GM15510 (cell line): ENCODE data around the gene LRRC4C.

Experiments used
- POLR2A ChIP-seq: IDR thresholded peaks from 3 replicates; pipeline ENCODE4 v1.6.1; 2011; ENCODE audit warnings: borderline replicate concordance; ENCODE audit not compliant: insufficient read length; ENCODE audit errors: extremely low read depth

LRRC4C gene

GRCh38 chr11:40179541-40179940 lies 1279.9 kb downstream of the LRRC4C start:
- TF ChIP-seq POLR2A, result no peak

- TF ChIP-seq POLR2A, result no peak
These were observed 1281.0 kb downstream of the LRRC4C start for GRCh38 chr11:40178470-40178869.

GRCh38 chr11:40175980-40176379 lies 1283.5 kb downstream of the LRRC4C start:
- no peak for TF ChIP-seq POLR2A

GRCh38 chr11:40170078-40170477 lies 1289.4 kb downstream of the LRRC4C start:
- TF ChIP-seq POLR2A, result no peak

- no peak for TF ChIP-seq POLR2A
These were observed 1291.0 kb downstream of the LRRC4C start for GRCh38 chr11:40168414-40168813.

DNA sequence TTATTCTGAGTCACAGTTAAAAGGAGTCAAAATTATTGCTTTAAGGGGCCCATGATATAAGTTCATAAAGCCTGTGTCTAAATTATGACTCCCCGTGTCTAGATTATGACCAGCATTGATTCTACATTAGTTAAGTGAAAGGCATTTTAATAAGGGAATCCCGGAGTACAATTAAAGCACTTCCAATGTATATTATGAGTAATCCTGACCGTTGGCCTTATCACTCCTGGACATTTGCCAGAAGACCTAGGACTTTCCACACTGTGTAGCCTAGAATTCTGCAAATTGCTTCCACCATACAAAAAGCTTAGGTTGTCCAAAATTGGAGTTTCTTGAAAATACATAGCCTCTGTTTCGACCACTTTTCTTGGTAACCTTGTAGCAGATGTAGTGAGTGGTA lies 1292.6 kb downstream of the LRRC4C start:
- TF ChIP-seq POLR2A, result no peak

DNA sequence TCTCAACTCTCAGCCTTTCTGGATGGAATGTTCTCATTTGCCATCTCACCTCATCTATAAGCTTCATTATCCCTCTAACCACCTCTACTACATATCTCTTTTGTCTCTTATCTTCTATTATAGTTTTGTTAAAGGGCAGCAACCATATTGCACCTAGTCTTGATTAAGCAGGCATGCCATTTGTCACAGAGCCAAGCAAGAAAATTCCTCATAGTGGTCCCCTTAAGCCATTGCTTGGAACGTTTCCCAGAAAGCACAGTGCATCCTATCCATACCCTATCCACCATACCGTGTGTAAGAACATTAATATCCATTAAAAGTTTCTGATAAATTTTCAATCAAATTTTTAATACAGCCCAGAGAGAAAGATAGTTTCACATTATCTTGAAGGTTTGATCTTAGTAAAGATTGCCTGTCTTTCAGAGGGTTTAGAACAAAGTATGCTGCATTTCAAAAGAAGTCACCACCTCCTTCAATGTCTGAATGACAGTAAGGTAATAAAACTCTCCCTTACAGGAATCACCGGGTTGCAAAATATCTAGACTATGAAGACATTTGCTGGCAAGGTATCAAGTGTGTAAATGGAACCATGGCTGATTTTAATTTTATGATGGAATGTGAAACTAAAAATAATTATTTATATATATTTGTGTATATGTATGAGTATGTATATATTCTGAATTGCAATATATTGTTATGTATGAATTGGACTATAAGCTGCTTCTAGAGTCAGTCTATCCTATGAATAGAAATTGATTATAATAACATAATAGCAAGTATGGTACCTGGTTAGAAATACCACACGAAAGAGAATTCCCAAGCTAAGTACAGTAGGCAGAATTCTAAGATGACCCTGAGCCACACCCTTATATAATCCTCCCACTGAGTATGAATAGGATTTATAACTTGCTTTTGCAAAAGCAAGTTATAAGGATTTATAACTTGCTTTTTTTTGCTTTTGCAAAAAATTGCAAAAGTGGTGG lies 1296.3 kb downstream of the LRRC4C start:
- TF ChIP-seq POLR2A, result no peak

- TF ChIP-seq POLR2A, result no peak
These were observed 1297.5 kb downstream of the LRRC4C start for GRCh38 chr11:40161854-40162410.

GRCh38 chr11:40160418-40160817 lies 1299.0 kb downstream of the LRRC4C start:
- no peak for TF ChIP-seq POLR2A

- TF ChIP-seq POLR2A, result no peak
These were observed 1309.7 kb downstream of the LRRC4C start for GRCh38 chr11:40149721-40150120.

GRCh38 chr11:40140560-40140959 lies 1318.9 kb downstream of the LRRC4C start:
- TF ChIP-seq POLR2A, result no peak

GRCh38 chr11:40139536-40139935 lies 1319.9 kb downstream of the LRRC4C start:
- TF ChIP-seq POLR2A, result no peak

- no peak for TF ChIP-seq POLR2A
These were observed 1320.4 kb downstream of the LRRC4C start for GRCh38 chr11:40139066-40139465.

- TF ChIP-seq POLR2A, result no peak
These were observed 1324.5 kb downstream of the LRRC4C start for GRCh38 chr11:40134820-40135570.

- TF ChIP-seq POLR2A, result no peak
These were observed 1326.0 kb downstream of the LRRC4C start for GRCh38 chr11:40133498-40133897.
